ENCODE measurements around the gene ALS2CL. TPM values are rescaled to one million over a fixed set of nuclear protein-coding genes. Genes with fewer than 3 reads are reported as not detected.
A peak's percentile ranks its signal among the peaks of the same experiment; 100 is the strongest.

The ALS2CL gene
- total RNA-seq, 3 donors from 2014 or later, result 28.5 to 68.1 (median 43.7) TPM

DNA sequence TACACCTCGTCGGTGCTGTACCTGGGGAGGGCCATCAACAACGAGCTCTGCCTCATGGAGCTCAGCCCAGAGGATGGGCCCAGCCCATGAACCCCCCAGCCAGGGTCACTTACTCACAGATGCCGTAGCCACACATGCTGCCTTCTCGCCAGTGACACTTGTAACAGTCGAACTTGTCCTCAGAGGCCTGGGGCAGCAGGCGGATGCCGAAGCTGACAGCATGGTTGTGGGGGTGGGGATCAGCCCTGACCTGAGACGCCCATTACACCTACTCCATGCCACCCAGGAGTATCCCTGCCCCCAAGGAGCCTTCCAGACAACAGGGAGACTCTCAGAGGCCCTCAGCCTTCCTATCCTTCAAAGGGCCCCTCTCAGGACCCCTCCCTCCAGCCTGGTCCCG, 12.1 kb downstream of the ALS2CL start:
- Histone ChIP-seq H3K4me3 (no peak overlapping the region), H3K36me3 (ENCODE audit: low read depth) (no peaks in the 10 kb centered on the region), H3K4me1 (ENCODE audit: low read depth) (no peaks in the 10 kb centered on the region), H3K9me3 (no peaks in the 10 kb centered on the region)
- no peak for TF ChIP-seq CTCF (IDR thresholded peaks at IDR 0.05)
- intact Hi-C loops (cut with DNase I, micrococcal nuclease), result no loop called here
- ATAC-seq (no peak), DNase-seq (no peak)

DNA sequence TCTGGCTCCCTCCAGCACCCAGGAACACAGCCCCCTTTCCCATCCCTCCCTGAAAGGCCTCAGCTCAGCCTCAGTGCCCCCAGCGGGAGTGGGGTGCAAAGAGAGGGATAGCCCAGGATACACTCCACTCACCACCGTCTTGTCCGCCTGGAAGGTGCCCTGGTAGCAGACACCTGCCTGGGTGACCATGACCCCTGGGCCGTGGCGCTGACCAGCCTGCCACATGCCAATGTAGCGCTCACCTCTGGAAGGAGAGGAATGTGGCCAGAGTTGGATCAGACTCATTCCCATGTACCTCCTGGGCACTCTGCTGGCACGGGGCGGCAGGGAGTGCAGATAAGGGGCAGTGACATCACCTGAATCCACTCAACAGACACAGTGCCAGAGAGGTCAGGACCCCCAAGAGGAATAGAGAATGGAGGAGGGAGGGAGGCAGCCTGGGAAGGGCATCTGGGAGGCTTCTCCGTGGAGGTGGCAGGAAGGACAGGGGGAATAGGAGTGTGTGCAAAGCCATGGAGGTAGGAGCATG, 13.1 kb downstream of the ALS2CL start:
- intact Hi-C loops (cut with DNase I, micrococcal nuclease), result no loop called here
- no peak for DNase-seq
- no peak for ATAC-seq
- no peaks in the 10 kb centered on the region for H3K9me3 ChIP-seq
- no peak overlapping the region for H3K4me3 ChIP-seq
- TF ChIP-seq CTCF (IDR thresholded peaks at IDR 0.05), result no peak
- no peaks in the 10 kb centered on the region for H3K36me3 ChIP-seq (ENCODE audit: low read depth)
- no peaks in the 10 kb centered on the region for H3K4me1 ChIP-seq (ENCODE audit: low read depth)

DNA sequence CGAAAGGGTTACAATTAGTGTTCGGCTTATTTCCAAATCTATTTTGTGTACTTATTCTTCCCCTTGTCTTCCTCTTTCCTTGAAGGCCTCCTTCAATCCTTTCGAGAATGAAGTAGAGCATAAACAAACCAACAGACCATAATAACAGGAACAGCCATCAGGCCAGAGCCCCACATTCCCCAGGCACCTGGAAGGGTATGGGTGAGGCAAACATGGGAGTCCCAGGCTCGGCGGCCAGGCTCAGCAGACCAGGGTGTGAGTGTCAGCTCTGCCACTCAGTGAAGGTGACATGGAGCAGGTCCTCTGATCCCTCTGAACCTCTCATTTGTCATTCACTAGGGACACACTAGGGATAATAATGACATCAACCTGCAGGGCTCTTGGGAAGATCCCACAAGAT, 13.8 kb downstream of the ALS2CL start:
- no peak for TF ChIP-seq CTCF (IDR thresholded peaks at IDR 0.05)
- Histone ChIP-seq H3K36me3 (ENCODE audit: low read depth) (no peaks in the 10 kb centered on the region), H3K9me3 (no peaks in the 10 kb centered on the region), H3K4me1 (ENCODE audit: low read depth) (no peaks in the 10 kb centered on the region), H3K4me3 (no peak overlapping the region)
- ATAC-seq, result no peak
- no peak for DNase-seq
- intact Hi-C loops (cut with DNase I, micrococcal nuclease), result no loop called here

DNA sequence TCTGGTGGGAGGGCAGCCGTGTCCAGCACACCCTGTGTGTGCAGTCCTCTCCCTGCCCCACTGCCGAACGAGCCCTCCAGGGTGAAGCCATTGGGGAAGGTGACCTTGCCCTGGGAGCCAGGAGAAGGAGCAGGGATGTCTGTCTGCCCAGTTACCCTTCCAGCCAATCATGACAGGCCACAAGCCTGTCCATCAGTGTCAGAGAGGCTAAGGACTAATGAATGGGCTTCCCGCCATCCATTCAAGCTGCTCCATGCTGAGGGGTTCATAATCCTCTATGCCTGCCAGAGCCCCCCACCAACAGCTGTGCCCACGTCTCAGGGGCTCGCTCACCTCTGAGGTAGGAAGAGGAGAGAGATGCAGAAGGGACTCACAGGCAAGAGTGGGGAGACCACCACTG, 15.2 kb downstream of the ALS2CL start:
- DNase-seq, result peak in 2 of 3 donors; percentile 12 to 44
- intact Hi-C loops (cut with DNase I, micrococcal nuclease), result no loop called here
- TF ChIP-seq CTCF (IDR thresholded peaks at IDR 0.05), result no peak
- Histone ChIP-seq H3K9me3 (no peaks in the 10 kb centered on the region), H3K36me3 (ENCODE audit: low read depth) (no peaks in the 10 kb centered on the region), H3K4me3 (no peak overlapping the region), H3K4me1 (ENCODE audit: low read depth) (no peaks in the 10 kb centered on the region)
- ATAC-seq, result no peak

DNA sequence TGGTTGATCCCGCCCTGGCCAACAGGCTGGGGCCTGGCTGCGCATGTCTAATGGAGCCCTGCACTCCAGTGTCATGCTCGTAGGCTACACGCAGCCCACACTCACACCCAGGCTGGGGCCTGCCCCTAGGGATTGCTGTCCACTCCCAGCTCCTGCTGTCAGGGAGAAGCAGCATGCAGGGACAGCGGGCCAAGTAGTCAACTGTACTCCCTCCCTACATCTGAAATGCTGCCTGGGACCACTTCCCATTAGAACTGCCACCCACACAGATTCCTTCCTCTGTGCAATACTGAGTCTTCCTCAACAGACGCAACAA, 16.1 kb downstream of the ALS2CL start:
- intact Hi-C loops (cut with DNase I, micrococcal nuclease), result no loop called here
- H3K9me3 ChIP-seq, result no peaks in the 10 kb centered on the region
- ATAC-seq (peak; percentile 31), DNase-seq (peak in 2 of 3 donors; percentile 51 to 66)
- no peak for TF ChIP-seq CTCF (IDR thresholded peaks at IDR 0.05)
- no peak overlapping the region for H3K4me3 ChIP-seq
- H3K4me1 ChIP-seq (ENCODE audit: low read depth), result no peaks in the 10 kb centered on the region
- H3K36me3 ChIP-seq (ENCODE audit: low read depth), result no peaks in the 10 kb centered on the region

All from mucosa of descending colon (tissue), 3 donors.